ENCODE measurements around the gene NUDC. TPM values are rescaled to one million over a fixed set of nuclear protein-coding genes. Genes with fewer than 3 reads are reported as not detected.
A peak's percentile ranks its signal among the peaks of the same experiment; 100 is the strongest.

NUDC gene
- total RNA-seq, 2 donors from 2014 or later, result 65.4 to 66.3 TPM

GRCh38 chr1:26957306-26957705 is 35.8 kb downstream of the NUDC start:
- WGBS, result 89% methylated on average over 3 of the region's 3 CpGs
- Histone ChIP-seq H3K27ac (no peak overlapping the region), H3K36me3 (no peaks in the 10 kb centered on the region), H3K4me3 (no peak overlapping the region), H3K27me3 (replicated peaks; ENCODE audit: insufficient read depth) (no peaks in the 10 kb centered on the region), H3K9me3 (no peaks in the 10 kb centered on the region), H3K4me1 (replicated peaks) (peaks cover 4% of the 10 kb centered on the region)
- DNase-seq (ENCODE audit: low spot score), result no peak
- intact Hi-C loops (cut with DNase I), result no loop called here
- no peak for TF ChIP-seq POLR2AphosphoS5 (IDR thresholded peaks at IDR 0.05)
- no peak for TF ChIP-seq CTCF (IDR thresholded peaks at IDR 0.05)
- no peak for TF ChIP-seq POLR2A (IDR thresholded peaks at IDR 0.05)

GRCh38 chr1:26959270-26959669 is 37.7 kb downstream of the NUDC start:
- Histone ChIP-seq H3K9me3 (no peaks in the 10 kb centered on the region), H3K4me1 (replicated peaks) (peaks cover 4% of the 10 kb centered on the region), H3K27ac (no peak overlapping the region), H3K36me3 (no peaks in the 10 kb centered on the region), H3K27me3 (replicated peaks; ENCODE audit: insufficient read depth) (no peaks in the 10 kb centered on the region), H3K4me3 (peak overlapping the region; percentile 62 to 78)
- intact Hi-C loops (cut with DNase I), result no loop called here
- DNase-seq (ENCODE audit: low spot score), result no peak
- 16% methylated on average over 13 of the region's 13 CpGs for WGBS
- TF ChIP-seq POLR2AphosphoS5 (IDR thresholded peaks at IDR 0.05), result no peak
- no peak for TF ChIP-seq POLR2A (IDR thresholded peaks at IDR 0.05)
- TF ChIP-seq CTCF (IDR thresholded peaks at IDR 0.05), result no peak

- H3K9me3 ChIP-seq, result no peaks in the 10 kb centered on the region
- under 1% methylated on average over 66 of the region's 86 CpGs for WGBS
- peak; percentile 74 for TF ChIP-seq POLR2AphosphoS5 (IDR thresholded peaks at IDR 0.05)
- TF ChIP-seq POLR2A (IDR thresholded peaks at IDR 0.05), result peak; percentile 79
- peak in 3 of 4 experiments; percentile 25 to 75 (median 67) for TF ChIP-seq CTCF (IDR thresholded peaks at IDR 0.05)
- H3K4me1 ChIP-seq (replicated peaks), result peaks cover 4% of the 10 kb centered on the region
- peak within 1 kb of the TSS; percentile 62 to 78 for H3K4me3 ChIP-seq
- H3K27me3 ChIP-seq (replicated peaks; ENCODE audit: insufficient read depth), result no peaks in the 10 kb centered on the region
- peak; percentile 87 for DNase-seq (ENCODE audit: low spot score)
- H3K36me3 ChIP-seq, result no peaks in the 10 kb centered on the region
- intact Hi-C loops (cut with DNase I), result loop anchor here (10.0 kb wide), 1 partner anchor 135 kb away; no protein-coding TSS in a partner anchor
- peak within 1 kb of the TSS; percentile 68 to 73 for H3K27ac ChIP-seq
These were observed 38.4 kb downstream of the NUDC start, which contains the start of gene KDF1 for GRCh38 chr1:26959722-26960624. Gene KDF1 (minus strand): TSS chr1:26960468. CDS start chr1:26952380, 8,088 bp downstream.

GRCh38 chr1:26960625-26960966 is 39.1 kb downstream of the NUDC start:
- H3K27ac ChIP-seq, result peak overlapping the region; percentile 68 to 73

More at GRCh38 chr1:26960625-26960966, 39.1 kb downstream of the NUDC start:
- Histone ChIP-seq H3K4me3 (peak overlapping the region; percentile 62 to 78), H3K9me3 (no peaks in the 10 kb centered on the region), H3K36me3 (no peaks in the 10 kb centered on the region), H3K4me1 (replicated peaks) (peaks cover 4% of the 10 kb centered on the region), H3K27me3 (replicated peaks; ENCODE audit: insufficient read depth) (no peaks in the 10 kb centered on the region)
- WGBS, result 8% methylated on average over 3 of the region's 3 CpGs
- TF ChIP-seq POLR2AphosphoS5 (IDR thresholded peaks at IDR 0.05) (no peak), CTCF (IDR thresholded peaks at IDR 0.05) (no peak), POLR2A (IDR thresholded peaks at IDR 0.05) (no peak)
- peak; percentile 6 for DNase-seq (ENCODE audit: low spot score)
- intact Hi-C loops (cut with DNase I), result loop anchor here (10.0 kb wide), 1 partner anchor 134 kb away; no protein-coding TSS in a partner anchor
